HCT116 (cell line): ENCODE measurements around the gene SYDE2. TPM values are rescaled to one million over a fixed set of nuclear protein-coding genes. Genes with fewer than 3 reads are reported as not detected.

Source experiments
- ATAC-seq: fragments of 200-7000 bp; cut with Tn5 transposase; 2 replicates; pipeline ENCODE4 v1.9.1; 2020; ENCODE audit warnings: mild to moderate bottlenecking, moderate library complexity
- BruUV-seq: library from RNA; stranded (reverse); fragments of 400-500 nt; replicated peaks from 2 replicates; lab custom pipeline; 2021; lab: Mats Ljungman, UMichigan
- CTCF ChIA-PET: fragments of 300-600 bp; sonication (Branson Sonifier 250); formaldehyde crosslinking; loops from one replicate; lab custom pipeline; 2021; ENCODE audit warnings: antibody characterized with exemption; lab: Charles Lee
- POLR2A ChIA-PET: fragments of 300-600, 350-600 bp; sonication (Branson Sonifier 250); formaldehyde crosslinking; loops from one replicate; lab custom pipeline; 2021; ENCODE audit warnings: antibody characterized with exemption; lab: Charles Lee
- RAD21 ChIA-PET, 2 experiments: fragments of 300-600 bp; sonication (Branson Sonifier 250); formaldehyde crosslinking; loops; one replicate each; lab custom pipeline; 2023; ENCODE audit warnings: low total read pairs in 2 of 2; ENCODE audit not compliant: uncharacterized antibody in 2 of 2, unreplicated experiment in 2 of 2, low non-redundant PET in 1 of 2; lab: Charles Lee
- DNase-seq: peaks from one replicate; pipeline ENCODE4 v3.0.0-alpha.2; 2010; ENCODE audit warnings: low read depth, low spot score
- H2AFZ ChIP-seq: fragments of 200-600 bp; shearing (Covaris generic), sonication (generic); 2 replicates; pipeline ENCODE4 v1.6.1; 2017; ENCODE audit warnings: low read depth, mixed run types, mixed read lengths, antibody characterized with exemption, low read length; ENCODE audit not compliant: poor library complexity, severe bottlenecking
- H3K27ac ChIP-seq: 2 replicates; pipeline ENCODE4 v1.5.1; 2012; ENCODE audit warnings: low read depth, low read length
- H3K27me3 ChIP-seq: fragments of 200-600 bp; sonication (generic); 2 replicates; pipeline ENCODE4 v1.6.1; 2016; ENCODE audit warnings: mixed run types, low read length, mixed read lengths; ENCODE audit not compliant: insufficient read depth
- H3K36me3 ChIP-seq, 2 experiments: fragments of 200-500 bp in 1 of 2; fragments of 200-600 bp in 1 of 2; sonication (Bioruptor generic) in 1 of 2; sonication (generic) in 1 of 2; 2 replicates each; pipeline versions ENCODE4 v1.5.1 to v1.6.1; 2014 to 2016; ENCODE audit warnings: low read length in 2 of 2, inconsistent platforms in 1 of 2, mixed read lengths in 1 of 2, mixed run types in 1 of 2; ENCODE audit not compliant: insufficient read depth in 2 of 2, control insufficient read depth in 1 of 2
- H3K4me1 ChIP-seq, 2 experiments: fragments of 200-600 bp in 1 of 2; sonication (generic) in 1 of 2; 2 replicates each; pipeline versions ENCODE4 v1.5.1 to v1.6.1; 2012 to 2017; ENCODE audit warnings: low read length in 2 of 2, inconsistent platforms in 1 of 2, mild to moderate bottlenecking in 1 of 2, mixed read lengths in 1 of 2, mixed run types in 1 of 2, moderate library complexity in 1 of 2; ENCODE audit not compliant: insufficient read depth in 2 of 2, control insufficient read depth in 1 of 2
- H3K4me2 ChIP-seq: fragments of 200-600 bp; sonication (generic); 2 replicates; pipeline ENCODE4 v1.6.1; 2017; ENCODE audit warnings: mixed run types, low read length, mixed read lengths
- H3K4me3 ChIP-seq, 2 experiments: fragments of 200-600 bp in 1 of 2; sonication (generic) in 1 of 2; replicated peaks in 1 of 2; 2 replicates each; pipeline ENCODE4 v1.5.1; 2011 to 2016; ENCODE audit warnings: low read length in 2 of 2, control low read depth in 1 of 2, low read depth in 1 of 2, mild to moderate bottlenecking in 1 of 2, mixed read lengths in 1 of 2, mixed run types in 1 of 2
- H3K79me2 ChIP-seq: fragments of 200-600 bp; sonication (generic); 2 replicates; pipeline ENCODE4 v1.6.1; 2017; ENCODE audit warnings: mild to moderate bottlenecking, mixed run types, low read length, moderate library complexity, mixed read lengths; ENCODE audit not compliant: insufficient read depth
- H3K9ac ChIP-seq: fragments of 200-600 bp; sonication (generic); 2 replicates; pipeline ENCODE4 v1.6.1; 2016; ENCODE audit warnings: low read length, mixed read lengths
- H3K9me2 ChIP-seq: fragments of 200-600 bp; sonication (generic), shearing (Covaris generic); 2 replicates; pipeline ENCODE4 v1.6.1; 2017; ENCODE audit warnings: mixed run types, mild to moderate bottlenecking, moderate library complexity; ENCODE audit not compliant: insufficient read depth
- H3K9me3 ChIP-seq, 2 experiments: fragments of 200-500 bp in 1 of 2; fragments of 200-600 bp in 1 of 2; sonication (Bioruptor generic) in 1 of 2; sonication (generic) in 1 of 2; 2 replicates each; pipeline ENCODE4 v1.6.1; 2014 to 2017; ENCODE audit warnings: low read length in 2 of 2, mixed read lengths in 2 of 2, inconsistent platforms in 1 of 2, low read depth in 1 of 2, mild to moderate bottlenecking in 1 of 2, mixed run types in 1 of 2, moderate library complexity in 1 of 2; ENCODE audit not compliant: control insufficient read depth in 1 of 2, insufficient read depth in 1 of 2
- H4K20me1 ChIP-seq: fragments of 200-600 bp; sonication (generic), shearing (Covaris generic); 2 replicates; pipeline ENCODE4 v1.6.1; 2017; ENCODE audit warnings: mixed run types, mild to moderate bottlenecking, moderate library complexity; ENCODE audit not compliant: insufficient read depth
- CBX3 ChIP-seq: IDR thresholded peaks from 2 replicates; pipeline ENCODE4 v1.6.1; 2012; ENCODE audit warnings: low read depth
- CEBPB ChIP-seq: IDR thresholded peaks from 2 replicates; pipeline ENCODE4 v1.6.1; 2012; ENCODE audit warnings: low read depth
- FOSL1 ChIP-seq: IDR thresholded peaks from 2 replicates; pipeline ENCODE4 v1.6.1; 2012; ENCODE audit warnings: low read depth
- JUND ChIP-seq: IDR thresholded peaks from 2 replicates; pipeline ENCODE4 v1.6.1; 2012
- RAD21 ChIP-seq: IDR thresholded peaks from 2 replicates; pipeline ENCODE4 v1.6.1; 2012; ENCODE audit warnings: low read depth, mild to moderate bottlenecking
- SIN3A ChIP-seq: IDR thresholded peaks from 2 replicates; pipeline ENCODE4 v1.6.1; 2012; ENCODE audit warnings: low read depth
- SP1 ChIP-seq: IDR thresholded peaks from 2 replicates; pipeline ENCODE4 v1.6.1; 2012; ENCODE audit warnings: low read depth
- TCF7L2 ChIP-seq: IDR thresholded peaks from 2 replicates; pipeline ENCODE4 v1.7.0; 2011; ENCODE audit warnings: borderline replicate concordance, inconsistent platforms; ENCODE audit not compliant: insufficient read depth, insufficient read length; ENCODE audit errors: extremely low read depth
- YY1 ChIP-seq: IDR thresholded peaks from 2 replicates; pipeline ENCODE4 v1.6.1; 2011; ENCODE audit warnings: low read length, low read depth, moderate library complexity, mild to moderate bottlenecking; ENCODE audit not compliant: insufficient replicate concordance; ENCODE audit errors: extremely low read depth
- ZFX ChIP-seq: fragments of 450-650 bp; IDR thresholded peaks from 2 replicates; pipeline ENCODE4 v1.6.1; 2017
- intact Hi-C: fragments of 100-400 bp; cut with micrococcal nuclease; formaldehyde crosslinking; loops from 2 replicates; pipeline ENCODE4 v1.10.0; 2022
- total RNA-seq: library from RNA; stranded (reverse); gene quantifications from one replicate; pipeline ENCODE4 v1.2.1, GENCODE V29; 2021; ENCODE audit not compliant: unreplicated experiment
- TF ChIP-seq, protein P1 (sequence below): IDR thresholded peaks from 2 replicates; pipeline ENCODE4 v1.6.1; 2011; ENCODE audit warnings: mild to moderate bottlenecking, low read length, moderate library complexity; ENCODE audit not compliant: insufficient replicate concordance; ENCODE audit errors: extremely low read depth
- TF ChIP-seq, protein P2 (sequence below): IDR thresholded peaks from 2 replicates; pipeline ENCODE4 v1.6.1; 2012; ENCODE audit warnings: low read depth

The SYDE2 gene
- total RNA-seq, 1 experiment from 2014 or later: 5.3 TPM

DNA sequence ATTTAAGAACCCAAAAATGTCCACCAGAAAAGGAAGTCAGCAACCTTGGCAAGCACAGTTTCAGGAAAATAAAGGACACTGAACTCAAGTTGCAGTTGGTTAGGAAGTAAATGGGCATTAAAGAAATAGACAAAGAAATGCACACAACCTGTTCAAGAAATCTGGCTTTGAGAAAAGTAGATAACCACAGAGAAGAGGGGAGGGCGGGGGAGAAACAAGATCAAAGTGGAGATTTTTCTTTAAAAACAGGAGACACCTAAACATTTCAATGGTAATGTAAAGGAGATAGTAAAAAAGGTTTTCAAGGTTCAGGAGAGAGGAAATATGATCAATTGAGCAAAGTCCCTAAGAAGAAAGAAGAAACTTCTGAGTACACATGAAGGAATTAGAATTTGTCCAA lies 29.1 kb downstream of the SYDE2 start (continued):
- no peak for TF ChIP-seq JUND
- no peak for TF ChIP-seq CBX3
- no peak for TF ChIP-seq YY1

DNA sequence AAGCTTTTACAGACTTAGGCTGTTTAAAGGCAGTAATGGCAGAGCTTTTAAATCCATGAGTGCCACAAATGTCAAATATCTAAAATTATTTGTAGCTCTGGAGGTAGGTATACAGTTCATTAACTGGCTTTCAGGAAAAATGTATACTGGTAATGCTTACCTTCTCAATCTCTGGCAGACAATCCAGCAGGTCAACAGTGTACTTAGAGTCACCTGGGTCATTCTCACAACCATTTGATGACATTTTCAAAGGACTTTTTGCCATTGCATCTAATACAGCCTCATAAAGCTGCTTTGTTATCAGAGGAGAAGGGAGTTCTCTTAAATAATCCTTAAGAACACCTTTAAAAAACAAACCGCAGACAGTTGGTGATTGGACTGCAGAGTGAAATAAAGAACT lies 31.9 kb downstream of the SYDE2 start:
- Histone ChIP-seq H3K4me2 (no peak overlapping the region), H3K27me3 (no peaks in the 10 kb centered on the region), H3K9me3 (no peaks in the 10 kb centered on the region), H3K79me2 (no peaks in the 10 kb centered on the region), H3K27ac (no peak overlapping the region), H2AFZ (no peak overlapping the region), H3K4me1 (peaks cover 0 to 5% of the 10 kb centered on the region in 2 experiments; a peak in 1 of 4 replicates), H3K9ac (no peak overlapping the region), H3K4me3 (no peak overlapping the region), H3K36me3 (no peaks in the 10 kb centered on the region), H4K20me1 (no peaks in the 10 kb centered on the region), H3K9me2 (no peaks in the 10 kb centered on the region)
- no peak for TF ChIP-seq RAD21
- no peak for TF ChIP-seq TCF7L2
- TF ChIP-seq FOSL1: no peak
- TF ChIP-seq JUND: no peak
- no peak for TF ChIP-seq SP1
- TF ChIP-seq SIN3A: no peak
- no peak for TF ChIP-seq CEBPB
- no peak for TF ChIP-seq ZFX
- intact Hi-C loops: no loop called here
- no TSS peak for BruUV-seq
- RAD21 ChIA-PET: no interaction called here
- ATAC-seq: no peak
- POLR2A ChIA-PET: no interaction called here
- CTCF ChIA-PET: no interaction called here
- no peak for DNase-seq

DNA sequence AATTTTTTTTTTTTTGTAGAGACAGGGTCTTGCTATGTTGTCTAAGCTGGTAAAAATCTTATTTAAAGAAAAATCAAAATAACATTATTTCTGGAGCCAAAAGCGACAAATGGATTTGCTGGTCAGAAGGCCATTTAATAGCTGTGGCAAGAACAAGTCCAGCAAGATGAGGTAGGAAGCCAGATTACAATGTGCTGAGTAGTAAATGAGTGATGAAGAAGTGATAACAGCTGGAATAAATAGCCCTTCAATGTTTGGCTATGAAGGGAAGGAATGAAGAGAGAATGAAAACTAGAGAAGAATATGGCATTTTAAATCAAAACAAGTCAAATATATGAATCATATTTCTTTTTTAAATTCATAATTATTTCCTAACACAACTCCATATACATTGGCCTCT lies 34.5 kb downstream of the SYDE2 start:
- H3K36me3 ChIP-seq: no peaks in the 10 kb centered on the region
- no peak overlapping the region for H2AFZ ChIP-seq
- H3K4me1 ChIP-seq: peaks cover 0 to 5% of the 10 kb centered on the region in 2 experiments; a peak in 1 of 4 replicates
- no peak overlapping the region for H3K9ac ChIP-seq
- no peaks in the 10 kb centered on the region for H3K79me2 ChIP-seq
- no TSS peak for BruUV-seq
- ChIA-PET POLR2A (interaction anchor here (0.7 kb wide), 1 partner anchor 27 kb away, joined by 3 read pairs; no protein-coding TSS in a partner anchor), RAD21 (no interaction called here), CTCF (no interaction called here)
- no peaks in the 10 kb centered on the region for H3K9me2 ChIP-seq
- no peak overlapping the region for H3K4me2 ChIP-seq
- no peaks in the 10 kb centered on the region for H3K9me3 ChIP-seq
- TF ChIP-seq YY1 (no peak), SIN3A (no peak)
- TF ChIP-seq, protein P1, sequence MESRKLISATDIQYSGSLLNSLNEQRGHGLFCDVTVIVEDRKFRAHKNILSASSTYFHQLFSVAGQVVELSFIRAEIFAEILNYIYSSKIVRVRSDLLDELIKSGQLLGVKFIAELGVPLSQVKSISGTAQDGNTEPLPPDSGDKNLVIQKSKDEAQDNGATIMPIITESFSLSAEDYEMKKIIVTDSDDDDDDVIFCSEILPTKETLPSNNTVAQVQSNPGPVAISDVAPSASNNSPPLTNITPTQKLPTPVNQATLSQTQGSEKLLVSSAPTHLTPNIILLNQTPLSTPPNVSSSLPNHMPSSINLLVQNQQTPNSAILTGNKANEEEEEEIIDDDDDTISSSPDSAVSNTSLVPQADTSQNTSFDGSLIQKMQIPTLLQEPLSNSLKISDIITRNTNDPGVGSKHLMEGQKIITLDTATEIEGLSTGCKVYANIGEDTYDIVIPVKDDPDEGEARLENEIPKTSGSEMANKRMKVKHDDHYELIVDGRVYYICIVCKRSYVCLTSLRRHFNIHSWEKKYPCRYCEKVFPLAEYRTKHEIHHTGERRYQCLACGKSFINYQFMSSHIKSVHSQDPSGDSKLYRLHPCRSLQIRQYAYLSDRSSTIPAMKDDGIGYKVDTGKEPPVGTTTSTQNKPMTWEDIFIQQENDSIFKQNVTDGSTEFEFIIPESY: no peak
- TF ChIP-seq, protein P2, sequence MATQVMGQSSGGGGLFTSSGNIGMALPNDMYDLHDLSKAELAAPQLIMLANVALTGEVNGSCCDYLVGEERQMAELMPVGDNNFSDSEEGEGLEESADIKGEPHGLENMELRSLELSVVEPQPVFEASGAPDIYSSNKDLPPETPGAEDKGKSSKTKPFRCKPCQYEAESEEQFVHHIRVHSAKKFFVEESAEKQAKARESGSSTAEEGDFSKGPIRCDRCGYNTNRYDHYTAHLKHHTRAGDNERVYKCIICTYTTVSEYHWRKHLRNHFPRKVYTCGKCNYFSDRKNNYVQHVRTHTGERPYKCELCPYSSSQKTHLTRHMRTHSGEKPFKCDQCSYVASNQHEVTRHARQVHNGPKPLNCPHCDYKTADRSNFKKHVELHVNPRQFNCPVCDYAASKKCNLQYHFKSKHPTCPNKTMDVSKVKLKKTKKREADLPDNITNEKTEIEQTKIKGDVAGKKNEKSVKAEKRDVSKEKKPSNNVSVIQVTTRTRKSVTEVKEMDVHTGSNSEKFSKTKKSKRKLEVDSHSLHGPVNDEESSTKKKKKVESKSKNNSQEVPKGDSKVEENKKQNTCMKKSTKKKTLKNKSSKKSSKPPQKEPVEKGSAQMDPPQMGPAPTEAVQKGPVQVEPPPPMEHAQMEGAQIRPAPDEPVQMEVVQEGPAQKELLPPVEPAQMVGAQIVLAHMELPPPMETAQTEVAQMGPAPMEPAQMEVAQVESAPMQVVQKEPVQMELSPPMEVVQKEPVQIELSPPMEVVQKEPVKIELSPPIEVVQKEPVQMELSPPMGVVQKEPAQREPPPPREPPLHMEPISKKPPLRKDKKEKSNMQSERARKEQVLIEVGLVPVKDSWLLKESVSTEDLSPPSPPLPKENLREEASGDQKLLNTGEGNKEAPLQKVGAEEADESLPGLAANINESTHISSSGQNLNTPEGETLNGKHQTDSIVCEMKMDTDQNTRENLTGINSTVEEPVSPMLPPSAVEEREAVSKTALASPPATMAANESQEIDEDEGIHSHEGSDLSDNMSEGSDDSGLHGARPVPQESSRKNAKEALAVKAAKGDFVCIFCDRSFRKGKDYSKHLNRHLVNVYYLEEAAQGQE: no peak
- DNase-seq: no peak
- H3K27ac ChIP-seq: no peak overlapping the region
- no peak overlapping the region for H3K4me3 ChIP-seq
- H3K27me3 ChIP-seq: no peaks in the 10 kb centered on the region
- H4K20me1 ChIP-seq: no peaks in the 10 kb centered on the region
- no peak for ATAC-seq
- intact Hi-C loops: no loop called here
